ENCODE results near the gene TSPAN18.

Gene TSPAN18

GRCh38 chr11:44912270-44912987, 185.7 kb downstream of the TSPAN18 start:
- no peak for DNase-seq

DNA sequence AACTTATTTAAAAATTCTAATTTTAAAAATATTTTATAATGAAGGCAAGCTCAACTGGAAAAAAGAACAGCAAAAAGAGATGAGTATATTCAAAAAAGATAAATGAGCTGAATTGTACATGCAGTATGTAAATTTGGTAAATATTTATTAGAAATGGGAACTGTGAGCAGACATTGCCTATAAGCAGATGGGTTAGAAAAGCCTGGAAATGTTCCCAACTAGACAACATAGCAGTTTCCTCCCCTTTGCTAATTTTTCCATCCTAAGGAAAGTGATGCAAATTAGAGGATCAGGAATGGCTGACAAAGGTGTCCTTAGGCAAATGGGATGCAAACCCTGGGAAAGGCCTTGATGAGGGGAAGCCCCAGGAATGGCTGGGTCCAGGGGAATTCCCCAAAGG, 186.7 kb downstream of the TSPAN18 start:
- in situ Hi-C loops (cut with MboI; ENCODE audit: low pct_unique_long_range_greater_than_20kb, low sequenced_read_pairs), result loop anchor here (10.0 kb wide), 1 partner anchor 289 kb away; no protein-coding TSS in a partner anchor
- DNase-seq, result no peak

More at GRCh38 chr11:44912270-44912987, 185.7 kb downstream of the TSPAN18 start:
- in situ Hi-C loops (cut with MboI; ENCODE audit: low pct_unique_long_range_greater_than_20kb, low sequenced_read_pairs), result loop anchor here (10.0 kb wide), 1 partner anchor 288 kb away; no protein-coding TSS in a partner anchor

- no peak for DNase-seq
- in situ Hi-C loops (cut with MboI; ENCODE audit: low pct_unique_long_range_greater_than_20kb, low sequenced_read_pairs), result loop anchor here (10.0 kb wide), 1 partner anchor 289 kb away; no protein-coding TSS in a partner anchor
Observed at GRCh38 chr11:44914105-44914504, 187.3 kb downstream of the TSPAN18 start.

GRCh38 chr11:44915004-44915403, 188.2 kb downstream of the TSPAN18 start:
- DNase-seq, result no peak
- in situ Hi-C loops (cut with MboI; ENCODE audit: low pct_unique_long_range_greater_than_20kb, low sequenced_read_pairs), result loop anchor here (10.0 kb wide), 1 partner anchor 290 kb away; no protein-coding TSS in a partner anchor

DNA sequence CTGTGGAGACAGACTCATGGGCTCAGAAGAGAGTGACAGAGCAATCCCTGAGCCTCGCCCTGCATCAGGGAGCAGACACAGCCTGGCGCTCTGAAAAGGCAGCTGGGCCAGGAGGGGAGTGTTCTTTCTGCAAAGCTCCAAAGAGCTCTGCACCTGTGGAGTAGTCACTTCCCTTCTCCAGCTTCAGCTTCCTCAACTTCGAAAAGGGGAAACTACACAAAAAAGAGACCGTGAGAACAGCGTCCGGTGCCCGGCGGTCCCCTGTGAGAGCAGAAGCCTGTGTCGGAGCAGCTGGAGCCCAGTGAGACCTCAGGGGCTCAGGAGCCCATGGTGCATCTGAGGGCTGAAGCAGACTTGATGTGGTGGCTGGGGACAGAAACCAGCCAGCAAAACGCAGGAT, 188.9 kb downstream of the TSPAN18 start:
- in situ Hi-C loops (cut with MboI; ENCODE audit: low pct_unique_long_range_greater_than_20kb, low sequenced_read_pairs), result loop anchor here (10.0 kb wide), 1 partner anchor 291 kb away; no protein-coding TSS in a partner anchor
- peak; percentile 55 for DNase-seq

DNA sequence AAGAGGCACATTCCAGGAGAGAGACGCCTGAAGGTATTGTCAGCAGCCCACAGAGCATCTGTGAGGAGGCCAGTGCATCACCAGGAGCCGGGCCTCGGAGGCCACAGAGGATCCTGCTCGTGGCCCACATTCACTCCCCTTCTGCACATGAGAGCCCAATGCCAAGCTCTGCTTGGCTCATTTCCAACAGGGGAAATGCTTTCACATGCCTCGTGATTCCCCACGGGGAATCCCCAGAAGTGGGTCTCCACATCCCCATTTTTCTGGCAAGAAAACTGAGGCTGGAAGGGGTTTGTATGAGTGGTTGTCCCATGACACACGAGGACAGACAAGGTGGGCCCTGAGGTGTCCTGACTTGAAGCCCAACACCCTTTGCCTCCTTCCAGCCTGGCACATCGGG, 189.6 kb downstream of the TSPAN18 start:
- in situ Hi-C loops (cut with MboI; ENCODE audit: low pct_unique_long_range_greater_than_20kb, low sequenced_read_pairs), result loop anchor here (10.0 kb wide), 1 partner anchor 292 kb away; no protein-coding TSS in a partner anchor
- no peak for DNase-seq

DNA sequence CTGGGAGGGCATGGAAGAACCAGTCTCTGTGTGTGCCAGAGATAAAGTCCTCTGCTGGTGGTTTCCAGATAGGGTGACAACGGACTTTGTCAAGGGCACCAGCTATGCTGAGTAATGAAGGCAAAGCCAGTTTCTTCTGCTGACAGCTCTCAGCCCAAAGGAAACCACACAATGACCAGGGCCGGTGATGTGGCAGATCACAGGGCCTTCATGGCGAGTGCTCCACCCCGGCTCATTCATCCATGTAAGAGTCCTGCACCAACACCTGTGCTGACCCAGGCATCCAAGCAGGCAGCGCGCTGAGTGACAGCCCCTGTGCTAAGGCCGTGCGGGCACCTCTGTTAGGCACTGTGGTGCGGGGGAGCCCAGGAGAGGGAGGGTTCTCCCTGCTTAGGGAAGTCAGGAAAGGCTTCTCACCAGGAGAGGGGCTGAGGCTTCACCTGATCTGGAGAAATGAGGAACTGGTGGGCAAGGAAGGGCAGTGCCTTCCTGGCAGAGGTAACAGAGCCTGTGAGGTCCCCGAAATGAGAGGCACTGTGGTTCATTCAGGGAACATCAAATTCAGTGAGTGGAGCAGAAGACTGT, 190.1 kb downstream of the TSPAN18 start:
- no peak for DNase-seq
- in situ Hi-C loops (cut with MboI; ENCODE audit: low pct_unique_long_range_greater_than_20kb, low sequenced_read_pairs), result loop anchor here (10.0 kb wide), 1 partner anchor 292 kb away; no protein-coding TSS in a partner anchor

DNA sequence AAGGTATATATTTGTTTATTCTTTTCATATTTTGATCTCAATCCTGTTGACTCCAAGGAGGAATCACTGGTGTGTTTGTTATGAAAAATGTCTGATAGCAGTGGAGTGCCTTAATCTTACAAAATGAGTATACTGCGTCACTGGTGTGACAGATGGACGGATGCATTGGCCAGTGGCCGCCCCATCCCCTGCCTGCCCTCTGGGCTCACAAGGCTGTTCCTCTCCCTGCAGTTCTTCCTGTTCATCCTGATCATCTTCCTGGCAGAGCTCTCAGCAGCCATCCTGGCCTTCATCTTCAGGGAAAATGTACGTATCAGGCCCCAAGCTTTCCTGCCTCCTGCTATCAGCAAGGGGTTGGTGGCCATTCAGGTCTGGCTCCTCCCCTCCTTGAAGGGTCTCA, 191.0 kb downstream of the TSPAN18 start:
- in situ Hi-C loops (cut with MboI; ENCODE audit: low pct_unique_long_range_greater_than_20kb, low sequenced_read_pairs), result loop anchor here (10.0 kb wide), 1 partner anchor 293 kb away; no protein-coding TSS in a partner anchor
- no peak for DNase-seq

- in situ Hi-C loops (cut with MboI; ENCODE audit: low pct_unique_long_range_greater_than_20kb, low sequenced_read_pairs), result no loop called here
- DNase-seq, result no peak
Observed at GRCh38 chr11:44920451-44920850, 193.7 kb downstream of the TSPAN18 start.

DNA sequence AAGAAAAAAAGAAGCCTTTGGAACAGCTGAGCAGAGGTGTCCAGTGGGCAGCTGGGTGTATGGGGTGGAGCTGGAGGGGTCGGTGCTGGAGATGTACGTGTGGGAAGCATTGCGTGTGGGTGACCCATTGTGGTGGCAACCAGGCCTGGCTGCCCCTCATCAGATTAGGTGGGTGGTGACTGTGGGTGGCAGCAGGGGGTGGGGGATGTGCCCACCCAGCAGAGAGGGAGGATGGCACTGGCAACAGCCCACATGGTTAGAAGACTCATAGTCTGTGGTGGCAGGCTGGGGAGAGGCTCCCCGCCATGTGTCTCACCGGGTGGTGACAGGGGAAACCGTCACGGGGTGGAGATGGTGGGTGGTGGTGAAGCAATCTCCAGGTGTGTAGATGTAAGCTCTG, 196.4 kb downstream of the TSPAN18 start:
- DNase-seq, result no peak
- in situ Hi-C loops (cut with MboI; ENCODE audit: low pct_unique_long_range_greater_than_20kb, low sequenced_read_pairs), result no loop called here

DNA sequence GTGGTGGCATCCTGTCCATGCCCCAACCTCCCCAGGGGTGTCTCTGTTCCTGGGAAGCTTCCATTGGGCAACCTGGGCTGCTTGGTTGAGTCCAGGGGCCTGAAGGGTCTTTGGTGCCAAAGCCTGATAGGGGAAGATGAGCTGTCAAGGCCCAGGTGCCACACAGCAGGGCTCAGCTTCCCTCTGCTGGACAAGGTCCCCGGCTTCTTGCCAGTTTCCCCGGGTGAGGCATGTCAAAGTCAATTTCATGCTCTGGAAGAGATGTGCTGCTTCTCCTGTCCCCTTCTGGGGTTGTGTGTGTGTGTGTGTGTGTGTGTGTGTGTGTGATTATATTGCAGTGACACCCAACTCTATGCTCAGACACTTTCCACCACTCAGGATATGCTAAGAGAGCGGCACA, 197.0 kb downstream of the TSPAN18 start:
- in situ Hi-C loops (cut with MboI; ENCODE audit: low pct_unique_long_range_greater_than_20kb, low sequenced_read_pairs), result no loop called here
- no peak for DNase-seq

GRCh38 chr11:44926036-44926435, 199.3 kb downstream of the TSPAN18 start:
- in situ Hi-C loops (cut with MboI; ENCODE audit: low pct_unique_long_range_greater_than_20kb, low sequenced_read_pairs), result loop anchor here (25.0 kb wide), 1 partner anchor 361 kb away; the partner anchor contains the start of gene SYT13
- no peak for DNase-seq

- in situ Hi-C loops (cut with MboI; ENCODE audit: low pct_unique_long_range_greater_than_20kb, low sequenced_read_pairs), result loop anchor here (25.0 kb wide), 1 partner anchor 360 kb away; the partner anchor contains the start of gene SYT13
- peak; percentile 49 for DNase-seq
Observed at GRCh38 chr11:44927174-44927661, 200.5 kb downstream of the TSPAN18 start.

DNA sequence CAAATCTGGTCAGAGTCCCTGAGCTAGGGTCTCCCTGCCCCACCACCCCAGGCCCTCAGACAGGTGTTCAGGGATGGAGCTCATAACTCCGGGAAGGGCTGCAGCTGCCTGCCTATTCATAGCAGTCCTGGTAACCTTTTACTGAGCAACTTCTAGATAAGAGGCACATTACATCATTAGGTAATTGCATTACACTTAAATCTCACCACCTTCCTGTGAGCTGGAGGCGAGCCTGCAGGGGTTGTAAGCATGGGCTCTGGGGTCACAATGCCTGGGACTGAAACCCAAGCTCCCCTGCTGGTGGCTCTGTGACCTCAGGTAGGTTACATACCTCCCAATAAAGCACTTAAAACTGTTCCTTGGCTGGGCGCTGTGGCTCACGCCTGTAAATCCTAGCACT, 201.4 kb downstream of the TSPAN18 start:
- in situ Hi-C loops (cut with MboI; ENCODE audit: low pct_unique_long_range_greater_than_20kb, low sequenced_read_pairs), result loop anchor here (25.0 kb wide), 1 partner anchor 359 kb away; the partner anchor contains the start of gene SYT13
- DNase-seq, result no peak

DNA sequence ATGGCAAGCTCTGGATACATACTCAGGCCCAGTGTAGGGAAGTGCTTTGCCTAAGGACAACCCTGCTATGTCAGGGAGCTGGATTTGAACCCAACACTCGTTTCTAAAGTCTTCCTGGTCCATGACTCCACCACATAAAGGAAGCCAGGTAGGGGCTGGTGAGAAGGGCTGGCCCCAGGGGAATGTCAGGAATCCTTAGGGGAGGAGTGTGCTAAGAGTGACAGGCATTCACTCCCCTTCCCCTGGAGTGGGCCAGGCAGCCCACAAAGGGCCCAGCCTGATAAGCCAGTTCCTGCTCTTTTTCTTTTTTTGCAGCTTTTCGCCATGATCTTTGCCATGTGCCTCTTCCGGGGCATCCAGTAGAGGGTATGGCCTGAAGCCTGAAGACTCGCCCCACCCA, 202.1 kb downstream of the TSPAN18 start:
- DNase-seq, result no peak
- in situ Hi-C loops (cut with MboI; ENCODE audit: low pct_unique_long_range_greater_than_20kb, low sequenced_read_pairs), result loop anchor here (25.0 kb wide), 1 partner anchor 358 kb away; the partner anchor contains the start of gene SYT13

GRCh38 chr11:44930588-44931302, 204.0 kb downstream of the TSPAN18 start:
- in situ Hi-C loops (cut with MboI; ENCODE audit: low pct_unique_long_range_greater_than_20kb, low sequenced_read_pairs), result loop anchor here (25.0 kb wide), 1 partner anchor 357 kb away; the partner anchor contains the start of gene SYT13
- DNase-seq, result no peak

DNA sequence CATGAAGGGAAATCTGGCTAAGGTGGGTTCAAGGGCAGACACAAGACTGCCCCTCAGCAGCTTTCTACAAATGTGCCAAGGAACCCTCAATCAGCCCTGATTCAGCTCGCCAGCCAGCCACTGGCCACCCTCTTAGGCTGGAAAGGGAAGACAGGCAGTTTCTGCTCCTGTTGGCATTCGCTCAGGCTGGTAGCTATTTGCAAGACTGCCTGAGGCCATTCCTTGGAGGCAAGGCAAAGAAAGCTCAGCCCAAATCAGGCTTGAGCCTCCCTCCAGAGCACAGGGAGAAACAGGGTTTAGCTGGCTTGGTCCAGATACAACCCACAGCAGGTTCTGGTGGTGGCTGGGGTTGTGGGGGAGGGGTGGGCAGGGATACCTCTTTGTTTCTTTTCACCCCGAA, 204.7 kb downstream of the TSPAN18 start:
- in situ Hi-C loops (cut with MboI; ENCODE audit: low pct_unique_long_range_greater_than_20kb, low sequenced_read_pairs), result loop anchor here (25.0 kb wide), 1 partner anchor 356 kb away; the partner anchor contains the start of gene SYT13
- DNase-seq, result no peak

- in situ Hi-C loops (cut with MboI; ENCODE audit: low pct_unique_long_range_greater_than_20kb, low sequenced_read_pairs), result loop anchor here (25.0 kb wide), 1 partner anchor 353 kb away; the partner anchor contains the start of gene SYT13
- DNase-seq, result no peak
Observed at GRCh38 chr11:44934110-44934509, 207.3 kb downstream of the TSPAN18 start.

DNA sequence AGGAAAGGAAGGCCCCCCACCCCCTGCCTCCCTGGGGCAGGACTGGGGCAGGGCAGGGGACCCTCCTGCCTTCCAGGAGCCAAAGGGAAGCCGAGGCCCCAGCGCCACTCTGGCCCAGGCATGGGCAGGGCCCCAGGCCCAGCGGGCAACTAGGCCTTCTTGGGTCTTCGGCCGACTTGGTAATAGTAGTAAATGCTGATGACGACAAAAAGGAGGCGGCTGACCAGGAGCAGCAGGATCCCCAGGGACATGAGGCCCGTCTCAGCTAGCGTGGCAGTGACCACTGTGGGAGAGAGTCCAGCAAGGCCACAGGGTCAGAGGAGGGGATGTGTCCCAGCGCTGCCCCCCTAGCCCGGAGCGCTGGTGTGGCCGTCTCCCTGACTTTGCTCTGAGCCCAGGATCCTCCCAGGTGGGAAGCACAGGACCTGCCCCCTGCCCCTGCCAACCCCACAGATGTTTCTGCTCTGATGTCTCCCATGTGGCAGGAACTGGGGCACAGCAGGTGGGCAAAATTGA, 208.0 kb downstream of the TSPAN18 start:
- DNase-seq, result no peak
- in situ Hi-C loops (cut with MboI; ENCODE audit: low pct_unique_long_range_greater_than_20kb, low sequenced_read_pairs), result loop anchor here (25.0 kb wide), 1 partner anchor 353 kb away; the partner anchor contains the start of gene SYT13
